DND-41 (cell line): ENCODE data around the gene CTSW.

Source experiments
- ATAC-seq: fragments of 200-7000 bp; cut with Tn5 transposase; 3 replicates; pipeline ENCODE4 v1.9.1; 2021; ENCODE audit warnings: low read depth; ENCODE audit not compliant: insufficient read depth
- DNase-seq: peaks from one replicate; pipeline ENCODE4 v3.0.0-alpha.2; 2020
- H2AFZ ChIP-seq: 2 replicates; pipeline ENCODE4 v1.6.0; 2012; ENCODE audit warnings: low read depth, low read length
- H3K27ac ChIP-seq: 2 replicates; pipeline ENCODE4 v1.5.1; 2012; ENCODE audit warnings: low read length, inconsistent platforms
- H3K27me3 ChIP-seq: fragments of 200-600 bp; sonication (generic); 2 replicates; pipeline ENCODE4 v1.6.0; 2012; ENCODE audit warnings: low read length, mild to moderate bottlenecking, inconsistent platforms; ENCODE audit not compliant: insufficient read depth, poor library complexity
- H3K36me3 ChIP-seq: 2 replicates; pipeline ENCODE4 v1.5.1; 2012; ENCODE audit warnings: low read length, inconsistent platforms; ENCODE audit not compliant: insufficient read depth
- H3K4me1 ChIP-seq: 2 replicates; pipeline ENCODE4 v1.5.1; 2012; ENCODE audit warnings: mild to moderate bottlenecking, low read length; ENCODE audit not compliant: insufficient read depth
- H3K4me2 ChIP-seq: 2 replicates; pipeline ENCODE4 v1.6.0; 2012; ENCODE audit warnings: mild to moderate bottlenecking, moderate library complexity, low read length, inconsistent platforms; ENCODE audit not compliant: insufficient read depth
- H3K4me3 ChIP-seq, 2 experiments: fragments of 200-600 bp in 1 of 2; shearing (Covaris generic) in 1 of 2; 2 replicates each; pipeline ENCODE4 v1.5.1; 2012 to 2016; ENCODE audit warnings: inconsistent platforms in 2 of 2, low read length in 2 of 2, mild to moderate bottlenecking in 2 of 2, low read depth in 1 of 2, moderate library complexity in 1 of 2
- H3K79me2 ChIP-seq: 2 replicates; pipeline ENCODE4 v1.6.0; 2012; ENCODE audit warnings: low read length, inconsistent platforms; ENCODE audit not compliant: insufficient read depth
- H3K9ac ChIP-seq: 2 replicates; pipeline ENCODE4 v1.6.0; 2012; ENCODE audit warnings: low read depth, mild to moderate bottlenecking, inconsistent platforms, low read length, moderate library complexity
- H3K9me3 ChIP-seq: 2 replicates; pipeline ENCODE4 v1.5.1; 2012; ENCODE audit warnings: low read length, moderate library complexity, mild to moderate bottlenecking, inconsistent platforms; ENCODE audit not compliant: insufficient read depth, severe bottlenecking
- H4K20me1 ChIP-seq: 2 replicates; pipeline ENCODE4 v1.6.0; 2012; ENCODE audit warnings: low read length; ENCODE audit not compliant: insufficient read depth
- CTCF ChIP-seq: IDR thresholded peaks from 2 replicates; pipeline ENCODE4 v1.5.1; 2012; ENCODE audit warnings: borderline replicate concordance, low read length, moderate library complexity, mild to moderate bottlenecking; ENCODE audit not compliant: poor library complexity, severe bottlenecking; ENCODE audit errors: extremely low read depth
- EZH2 ChIP-seq: IDR thresholded peaks from 3 replicates; pipeline ENCODE4 v1.6.1; 2012; ENCODE audit warnings: borderline replicate concordance, low read depth, mild to moderate bottlenecking, moderate library complexity, low read length, inconsistent platforms; ENCODE audit not compliant: severe bottlenecking

CTSW gene

GRCh38 chr11:65883058-65883761, 3.6 kb downstream of the CTSW start:
- no peaks in the 10 kb centered on the region for H3K9me3 ChIP-seq
- H3K79me2 ChIP-seq: peaks cover 20% of the 10 kb centered on the region
- H3K9ac ChIP-seq: no peak overlapping the region
- ATAC-seq (no peak), DNase-seq (no peak)
- peaks cover 39% of the 10 kb centered on the region for H3K4me1 ChIP-seq
- TF ChIP-seq CTCF (no peak), EZH2 (no peak)
- peaks cover 57% of the 10 kb centered on the region for H3K36me3 ChIP-seq
- no peak overlapping the region for H3K27ac ChIP-seq
- no peaks in the 10 kb centered on the region for H3K27me3 ChIP-seq
- H4K20me1 ChIP-seq: peaks cover 15% of the 10 kb centered on the region
- no peak overlapping the region for H3K4me3 ChIP-seq
- no peak overlapping the region for H2AFZ ChIP-seq
- H3K4me2 ChIP-seq: no peak overlapping the region

DNA sequence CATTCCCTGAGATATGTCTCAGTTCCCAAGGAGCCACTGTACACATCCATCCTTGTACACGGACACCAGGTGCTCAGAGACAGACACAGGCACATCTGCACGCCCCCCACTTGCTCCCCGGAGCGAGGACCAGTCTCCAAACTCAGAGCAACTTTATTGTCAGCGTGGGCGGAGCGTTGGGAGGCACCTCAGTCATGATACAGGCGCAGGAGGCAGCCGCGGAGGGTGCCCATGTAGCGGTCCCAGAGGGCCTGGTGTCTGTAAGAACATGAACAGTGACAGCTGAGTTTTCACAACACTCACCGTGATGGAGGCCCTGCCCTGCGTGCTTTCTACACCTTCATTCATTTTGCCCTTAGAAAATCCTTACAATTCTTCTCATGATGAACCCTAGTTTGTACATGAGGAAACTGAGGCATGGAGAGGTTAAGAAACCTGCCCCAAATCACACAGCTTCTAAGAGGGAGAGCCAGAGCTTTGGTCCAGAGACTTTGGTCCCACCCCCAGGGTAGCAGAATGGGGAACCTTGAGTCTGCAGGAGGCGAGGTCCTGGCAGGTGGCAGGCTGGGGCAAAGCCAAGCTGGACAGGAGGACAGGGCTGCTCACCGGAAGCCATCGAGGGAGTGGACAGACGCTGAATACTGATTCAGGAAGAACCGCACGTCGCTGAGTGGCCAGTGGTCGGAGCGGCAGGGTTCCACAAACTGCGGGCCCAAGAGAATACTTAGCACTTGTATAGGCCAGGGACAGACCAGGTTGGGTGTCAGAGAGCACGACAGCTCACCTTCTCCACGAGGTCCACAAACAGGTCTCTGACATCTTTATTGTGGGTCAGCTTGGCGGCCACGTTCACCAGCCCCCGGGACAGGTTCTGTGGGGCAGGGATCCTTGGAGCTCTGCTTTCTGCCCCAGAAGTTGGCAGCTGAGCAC, 4.4 kb downstream of the CTSW start:
- Histone ChIP-seq H3K79me2 (peaks cover 21% of the 10 kb centered on the region), H3K27me3 (no peaks in the 10 kb centered on the region), H3K36me3 (peaks cover 57% of the 10 kb centered on the region), H4K20me1 (peaks cover 15% of the 10 kb centered on the region), H3K27ac (peak overlapping the region; percentile 8; the same call in 1 of the 2 replicates), H3K4me2 (0 out of 2 replicates have a peak overlapping the region, but pooled peaks have one; percentile 41), H2AFZ (no peak overlapping the region), H3K9me3 (no peaks in the 10 kb centered on the region), H3K4me1 (peaks cover 45% of the 10 kb centered on the region), H3K9ac (no peak overlapping the region), H3K4me3 (no peak overlapping the region)
- DNase-seq (no peak), ATAC-seq (no peak)
- no peak for TF ChIP-seq CTCF

- no peak overlapping the region for H3K9ac ChIP-seq
- H3K36me3 ChIP-seq: peaks cover 57% of the 10 kb centered on the region
- peak; percentile 57 for ATAC-seq
- TF ChIP-seq EZH2: no peak
- TF ChIP-seq CTCF: peak; percentile 100
- H3K4me1 ChIP-seq: peaks cover 49% of the 10 kb centered on the region
- 0 out of 2 replicates have a peak overlapping the region, but pooled peaks have one; percentile 8 for H3K27ac ChIP-seq
- H3K9me3 ChIP-seq: no peaks in the 10 kb centered on the region
- peak; percentile 80 for DNase-seq
- H4K20me1 ChIP-seq: peaks cover 15% of the 10 kb centered on the region
- peaks cover 21% of the 10 kb centered on the region for H3K79me2 ChIP-seq
- no peak overlapping the region for H2AFZ ChIP-seq
- H3K27me3 ChIP-seq: no peaks in the 10 kb centered on the region
- H3K4me2 ChIP-seq: peak overlapping the region; percentile 41
- no peak overlapping the region for H3K4me3 ChIP-seq
Measured at GRCh38 chr11:65884716-65885092, 5.1 kb downstream of the CTSW start.
